Measurements from ENCODE around the gene GGPS1. TPM values are rescaled to one million over a fixed set of nuclear protein-coding genes. Genes with fewer than 3 reads are reported as not detected.

GGPS1 gene
- total and polyA plus RNA-seq, 8 donors = 7.0 to 37.6 (median 16.6) TPM

DNA sequence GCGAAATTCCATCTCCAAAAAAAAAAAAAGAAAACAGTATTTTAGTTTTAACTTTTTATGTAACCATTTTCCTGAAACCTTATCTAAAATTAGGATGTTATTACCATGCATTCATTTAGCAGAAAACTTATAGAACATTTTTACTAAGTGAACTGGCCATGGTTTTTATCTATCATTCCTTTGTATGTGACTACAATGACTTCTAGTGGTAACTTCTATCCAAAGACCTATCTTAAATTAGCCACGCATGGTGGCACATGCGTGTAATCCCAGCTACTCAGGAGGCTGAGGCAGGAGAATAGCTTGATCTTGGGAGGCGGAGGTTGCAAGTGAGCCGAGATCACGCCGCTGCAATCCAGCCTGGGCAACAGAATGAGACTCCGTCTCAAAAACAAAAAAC, 11.4 kb downstream of the GGPS1 start:
- intact Hi-C loops (cut with DNase I; ENCODE audit: low total_unique reads) = no loop called here
- no peak overlapping the region for H3K27ac ChIP-seq
- no peak for DNase-seq
- H3K9me3 ChIP-seq = no peaks in the 10 kb centered on the region
- TF ChIP-seq POLR2AphosphoS5 (IDR thresholded peaks at IDR 0.05) (no peak), POLR2A (IDR thresholded peaks at IDR 0.05) (no peak), EP300 (IDR thresholded peaks at IDR 0.05) (no peak)
- TF ChIP-seq, protein P1, sequence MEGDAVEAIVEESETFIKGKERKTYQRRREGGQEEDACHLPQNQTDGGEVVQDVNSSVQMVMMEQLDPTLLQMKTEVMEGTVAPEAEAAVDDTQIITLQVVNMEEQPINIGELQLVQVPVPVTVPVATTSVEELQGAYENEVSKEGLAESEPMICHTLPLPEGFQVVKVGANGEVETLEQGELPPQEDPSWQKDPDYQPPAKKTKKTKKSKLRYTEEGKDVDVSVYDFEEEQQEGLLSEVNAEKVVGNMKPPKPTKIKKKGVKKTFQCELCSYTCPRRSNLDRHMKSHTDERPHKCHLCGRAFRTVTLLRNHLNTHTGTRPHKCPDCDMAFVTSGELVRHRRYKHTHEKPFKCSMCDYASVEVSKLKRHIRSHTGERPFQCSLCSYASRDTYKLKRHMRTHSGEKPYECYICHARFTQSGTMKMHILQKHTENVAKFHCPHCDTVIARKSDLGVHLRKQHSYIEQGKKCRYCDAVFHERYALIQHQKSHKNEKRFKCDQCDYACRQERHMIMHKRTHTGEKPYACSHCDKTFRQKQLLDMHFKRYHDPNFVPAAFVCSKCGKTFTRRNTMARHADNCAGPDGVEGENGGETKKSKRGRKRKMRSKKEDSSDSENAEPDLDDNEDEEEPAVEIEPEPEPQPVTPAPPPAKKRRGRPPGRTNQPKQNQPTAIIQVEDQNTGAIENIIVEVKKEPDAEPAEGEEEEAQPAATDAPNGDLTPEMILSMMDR (IDR thresholded peaks at IDR 0.05) = no peak
- H3K27me3 ChIP-seq = no peaks in the 10 kb centered on the region
- peaks cover 0 to 21% (median 9%) of the 10 kb centered on the region in 4 donors for H3K4me1 ChIP-seq
- H3K4me3 ChIP-seq = no peak overlapping the region
- peaks cover 0 to 73% (median 71%) of the 10 kb centered on the region in 4 donors for H3K36me3 ChIP-seq
- 75 to 84% (median 83%) methylated on average over 8 of the region's 8 CpGs for WGBS, 5 donors

GRCh38 chr1:235341334-235341733, 13.0 kb downstream of the GGPS1 start:
- Histone ChIP-seq H3K4me1 (peaks cover 0 to 17% (median 6%) of the 10 kb centered on the region in 4 donors), H3K9me3 (no peaks in the 10 kb centered on the region), H3K27ac (no peak overlapping the region), H3K27me3 (no peaks in the 10 kb centered on the region), H3K4me3 (no peak overlapping the region), H3K36me3 (peaks cover 0 to 74% (median 63%) of the 10 kb centered on the region in 4 donors)
- DNase-seq = no peak
- TF ChIP-seq, protein P1 (IDR thresholded peaks at IDR 0.05) = no peak
- 55 to 74% (median 68%) methylated on average over 1 of the region's 1 CpG for WGBS, 5 donors
- intact Hi-C loops (cut with DNase I; ENCODE audit: low total_unique reads) = no loop called here

DNA sequence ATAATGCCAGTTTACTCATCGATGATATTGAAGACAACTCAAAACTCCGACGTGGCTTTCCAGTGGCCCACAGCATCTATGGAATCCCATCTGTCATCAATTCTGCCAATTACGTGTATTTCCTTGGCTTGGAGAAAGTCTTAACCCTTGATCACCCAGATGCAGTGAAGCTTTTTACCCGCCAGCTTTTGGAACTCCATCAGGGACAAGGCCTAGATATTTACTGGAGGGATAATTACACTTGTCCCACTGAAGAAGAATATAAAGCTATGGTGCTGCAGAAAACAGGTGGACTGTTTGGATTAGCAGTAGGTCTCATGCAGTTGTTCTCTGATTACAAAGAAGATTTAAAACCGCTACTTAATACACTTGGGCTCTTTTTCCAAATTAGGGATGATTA, 13.7 kb downstream of the GGPS1 start:
- Histone ChIP-seq H3K27ac (no peak overlapping the region), H3K9me3 (no peaks in the 10 kb centered on the region), H3K27me3 (no peaks in the 10 kb centered on the region), H3K4me3 (no peak overlapping the region), H3K4me1 (peaks cover 0 to 10% (median 3%) of the 10 kb centered on the region in 4 donors), H3K36me3 (peaks cover 0 to 73% (median 61%) of the 10 kb centered on the region in 4 donors)
- intact Hi-C loops (cut with DNase I; ENCODE audit: low total_unique reads) = no loop called here
- WGBS, 5 donors = 62 to 75% (median 70%) methylated on average over 6 of the region's 6 CpGs
- DNase-seq = no peak
- TF ChIP-seq POLR2AphosphoS5 (IDR thresholded peaks at IDR 0.05) (no peak), POLR2A (IDR thresholded peaks at IDR 0.05) (no peak), EP300 (IDR thresholded peaks at IDR 0.05) (no peak)
- TF ChIP-seq, protein P1 (IDR thresholded peaks at IDR 0.05) = no peak

GRCh38 chr1:235342471-235342870, 14.1 kb downstream of the GGPS1 start:
- WGBS, 5 donors = 79 to 85% (median 84%) methylated on average over 3 of the region's 3 CpGs

More at GRCh38 chr1:235342471-235342870, 14.1 kb downstream of the GGPS1 start:
- no peak overlapping the region for H3K4me3 ChIP-seq
- peaks cover 0 to 70% (median 60%) of the 10 kb centered on the region in 4 donors for H3K36me3 ChIP-seq
- H3K27me3 ChIP-seq = no peaks in the 10 kb centered on the region
- intact Hi-C loops (cut with DNase I; ENCODE audit: low total_unique reads) = no loop called here
- no peak overlapping the region for H3K27ac ChIP-seq
- H3K4me1 ChIP-seq = peaks cover 0 to 5% (median 1%) of the 10 kb centered on the region in 4 donors
- TF ChIP-seq POLR2AphosphoS5 (IDR thresholded peaks at IDR 0.05) = no peak
- TF ChIP-seq POLR2A (IDR thresholded peaks at IDR 0.05) = no peak
- TF ChIP-seq, protein P1 (IDR thresholded peaks at IDR 0.05) = no peak
- TF ChIP-seq EP300 (IDR thresholded peaks at IDR 0.05) = no peak
- no peaks in the 10 kb centered on the region for H3K9me3 ChIP-seq
- DNase-seq = no peak
